PFSK-1 (cell line): ENCODE data around the gene RASAL3.

Experiments used
- FOXP2 ChIP-seq: optimal IDR thresholded peaks from 2 replicates; pipeline ENCODE3; 2011; ENCODE audit warnings: borderline replicate concordance, control low read depth, inconsistent platforms; ENCODE audit not compliant: insufficient read depth; ENCODE audit errors: extremely low read length, extremely low read depth
- POLR2AphosphoS5 ChIP-seq: IDR thresholded peaks from 2 replicates; pipeline ENCODE4 v1.6.1; 2012; ENCODE audit warnings: low read depth, mild to moderate bottlenecking, control low read depth, low read length, moderate library complexity
- SIN3A ChIP-seq: IDR thresholded peaks from 2 replicates; pipeline ENCODE4 v1.6.1; 2012; ENCODE audit warnings: mild to moderate bottlenecking, low read length, moderate library complexity, borderline replicate concordance; ENCODE audit not compliant: insufficient read depth
- TAF1 ChIP-seq: IDR thresholded peaks from 2 replicates; pipeline ENCODE4 v1.6.1; 2012; ENCODE audit warnings: low read length, control low read depth, borderline replicate concordance; ENCODE audit not compliant: insufficient read depth
- TF ChIP-seq, protein P1 (sequence below), 2 experiments: IDR thresholded peaks; 2 replicates each; pipeline versions ENCODE4 v1.6.1 to v1.8.0; 2011 to 2012; ENCODE audit warnings: low read depth in 2 of 2, low read length in 2 of 2, control low read depth in 1 of 2, inconsistent platforms in 1 of 2, mild to moderate bottlenecking in 1 of 2, moderate library complexity in 1 of 2; ENCODE audit not compliant: insufficient read depth in 1 of 2

RASAL3 gene

DNA sequence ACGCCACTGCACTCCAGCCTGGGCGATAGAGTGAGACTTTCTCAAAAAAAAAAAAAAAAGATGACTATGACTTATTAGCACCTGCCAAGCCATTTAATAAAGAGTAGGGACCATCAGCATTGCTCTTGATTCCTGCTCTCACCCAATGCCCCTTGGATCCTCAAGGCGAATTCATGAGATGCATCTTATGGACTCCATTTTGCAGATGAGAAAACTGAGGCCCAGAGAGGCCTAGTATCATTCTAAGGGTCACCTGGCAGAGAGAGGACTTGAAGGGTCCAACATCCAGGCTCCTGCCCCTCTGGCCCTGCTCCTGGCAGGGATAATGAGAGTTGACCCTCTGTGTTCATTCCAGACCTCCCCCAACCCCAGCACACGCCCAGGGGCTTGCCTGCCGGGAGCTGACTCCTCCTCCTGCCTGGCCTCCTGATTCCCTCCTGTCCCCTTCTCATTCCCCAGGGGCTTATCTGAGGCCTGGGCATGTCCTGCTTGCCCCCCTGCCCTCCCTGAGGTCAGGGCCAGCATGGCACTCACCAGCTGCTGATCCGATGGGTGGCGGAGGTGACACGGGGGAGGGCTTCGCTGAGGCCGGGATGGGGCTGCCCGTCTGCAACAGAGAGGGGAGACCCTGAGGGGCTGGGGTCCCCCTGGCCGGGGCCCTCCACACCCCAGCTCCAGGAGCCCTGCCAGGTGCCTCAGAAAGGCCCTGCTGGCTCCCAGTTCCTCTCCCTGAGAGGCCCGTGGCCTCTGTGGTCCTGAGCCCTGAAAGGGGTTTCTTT is 22.0 kb downstream of the RASAL3 start:
- TF ChIP-seq, protein P1, sequence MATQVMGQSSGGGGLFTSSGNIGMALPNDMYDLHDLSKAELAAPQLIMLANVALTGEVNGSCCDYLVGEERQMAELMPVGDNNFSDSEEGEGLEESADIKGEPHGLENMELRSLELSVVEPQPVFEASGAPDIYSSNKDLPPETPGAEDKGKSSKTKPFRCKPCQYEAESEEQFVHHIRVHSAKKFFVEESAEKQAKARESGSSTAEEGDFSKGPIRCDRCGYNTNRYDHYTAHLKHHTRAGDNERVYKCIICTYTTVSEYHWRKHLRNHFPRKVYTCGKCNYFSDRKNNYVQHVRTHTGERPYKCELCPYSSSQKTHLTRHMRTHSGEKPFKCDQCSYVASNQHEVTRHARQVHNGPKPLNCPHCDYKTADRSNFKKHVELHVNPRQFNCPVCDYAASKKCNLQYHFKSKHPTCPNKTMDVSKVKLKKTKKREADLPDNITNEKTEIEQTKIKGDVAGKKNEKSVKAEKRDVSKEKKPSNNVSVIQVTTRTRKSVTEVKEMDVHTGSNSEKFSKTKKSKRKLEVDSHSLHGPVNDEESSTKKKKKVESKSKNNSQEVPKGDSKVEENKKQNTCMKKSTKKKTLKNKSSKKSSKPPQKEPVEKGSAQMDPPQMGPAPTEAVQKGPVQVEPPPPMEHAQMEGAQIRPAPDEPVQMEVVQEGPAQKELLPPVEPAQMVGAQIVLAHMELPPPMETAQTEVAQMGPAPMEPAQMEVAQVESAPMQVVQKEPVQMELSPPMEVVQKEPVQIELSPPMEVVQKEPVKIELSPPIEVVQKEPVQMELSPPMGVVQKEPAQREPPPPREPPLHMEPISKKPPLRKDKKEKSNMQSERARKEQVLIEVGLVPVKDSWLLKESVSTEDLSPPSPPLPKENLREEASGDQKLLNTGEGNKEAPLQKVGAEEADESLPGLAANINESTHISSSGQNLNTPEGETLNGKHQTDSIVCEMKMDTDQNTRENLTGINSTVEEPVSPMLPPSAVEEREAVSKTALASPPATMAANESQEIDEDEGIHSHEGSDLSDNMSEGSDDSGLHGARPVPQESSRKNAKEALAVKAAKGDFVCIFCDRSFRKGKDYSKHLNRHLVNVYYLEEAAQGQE (IDR thresholded peaks at IDR 0.05; ENCODE audit: insufficient read depth in 1 of 2, low read depth in 2 of 2, low read length in 2 of 2): no peak
- TF ChIP-seq FOXP2: no peak
- TF ChIP-seq POLR2AphosphoS5: no peak
- TF ChIP-seq TAF1: no peak
- TF ChIP-seq SIN3A: no peak

DNA sequence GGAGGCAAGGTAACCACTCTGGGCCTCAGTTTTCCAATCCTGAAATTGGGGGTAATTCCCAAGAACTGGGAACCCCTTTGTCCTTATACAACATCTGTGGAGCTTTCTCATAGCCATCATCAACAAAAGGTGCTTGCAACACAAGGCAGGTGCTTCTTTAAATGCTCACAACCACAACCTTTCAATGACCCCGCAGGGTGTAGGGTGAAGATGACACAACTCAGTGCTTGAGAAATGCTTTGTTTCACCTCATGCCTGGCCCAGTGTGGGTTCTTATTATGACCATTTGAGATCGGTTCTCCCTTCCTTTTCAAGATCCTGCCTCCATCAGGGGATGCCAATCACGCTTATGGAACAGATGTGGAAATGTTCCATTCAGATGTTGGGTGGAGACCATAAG is 23.0 kb downstream of the RASAL3 start:
- TF ChIP-seq, protein P1 (IDR thresholded peaks at IDR 0.05; ENCODE audit: insufficient read depth in 1 of 2, low read depth in 2 of 2, low read length in 2 of 2): no peak
- no peak for TF ChIP-seq POLR2AphosphoS5
- no peak for TF ChIP-seq SIN3A
- TF ChIP-seq FOXP2: no peak
- TF ChIP-seq TAF1: no peak

DNA sequence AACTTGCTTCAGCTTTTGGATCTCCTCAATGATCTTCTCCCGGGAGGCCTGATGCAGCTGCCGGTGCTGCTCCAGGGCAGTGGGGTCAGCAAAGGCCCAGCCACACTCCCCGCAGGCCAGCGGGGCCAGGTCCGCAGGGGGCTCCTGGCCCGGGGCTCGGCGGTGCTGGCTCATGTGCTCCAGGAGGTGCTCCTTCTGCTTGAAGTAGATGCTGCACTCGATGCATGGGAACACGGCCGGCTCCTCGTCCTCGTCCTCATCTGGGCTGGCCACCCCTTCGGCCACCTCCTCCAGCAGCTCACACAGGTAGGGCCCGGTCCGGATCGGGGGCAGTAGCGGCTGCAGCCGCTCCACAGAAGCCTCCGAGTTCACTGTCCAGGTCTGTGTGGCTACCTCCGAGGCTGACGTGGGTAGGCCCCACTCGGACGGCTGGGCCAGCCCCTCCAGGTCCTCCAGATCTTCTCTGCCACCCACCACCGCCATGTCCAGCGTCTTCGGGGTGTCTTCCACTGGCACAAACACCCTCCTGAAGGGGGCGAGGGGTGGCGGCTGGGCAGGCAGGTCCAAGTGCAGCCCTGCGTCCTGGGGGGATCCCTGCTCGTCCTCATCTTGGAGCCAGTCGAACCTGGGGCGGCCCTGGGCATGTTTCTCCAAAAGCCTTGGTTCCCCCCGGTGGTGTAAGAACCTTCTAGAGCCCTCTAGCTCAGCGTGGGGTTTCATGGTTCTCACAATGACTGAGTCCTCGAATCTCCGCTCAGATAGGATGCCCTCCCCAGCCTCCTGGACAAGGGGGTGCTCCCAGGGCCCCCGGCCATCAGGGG is 24.3 kb downstream of the RASAL3 start:
- no peak for TF ChIP-seq TAF1
- TF ChIP-seq SIN3A: no peak
- TF ChIP-seq POLR2AphosphoS5: no peak
- TF ChIP-seq, protein P1 (IDR thresholded peaks at IDR 0.05; ENCODE audit: insufficient read depth in 1 of 2, low read depth in 2 of 2, low read length in 2 of 2): no peak
- TF ChIP-seq FOXP2: no peak

DNA sequence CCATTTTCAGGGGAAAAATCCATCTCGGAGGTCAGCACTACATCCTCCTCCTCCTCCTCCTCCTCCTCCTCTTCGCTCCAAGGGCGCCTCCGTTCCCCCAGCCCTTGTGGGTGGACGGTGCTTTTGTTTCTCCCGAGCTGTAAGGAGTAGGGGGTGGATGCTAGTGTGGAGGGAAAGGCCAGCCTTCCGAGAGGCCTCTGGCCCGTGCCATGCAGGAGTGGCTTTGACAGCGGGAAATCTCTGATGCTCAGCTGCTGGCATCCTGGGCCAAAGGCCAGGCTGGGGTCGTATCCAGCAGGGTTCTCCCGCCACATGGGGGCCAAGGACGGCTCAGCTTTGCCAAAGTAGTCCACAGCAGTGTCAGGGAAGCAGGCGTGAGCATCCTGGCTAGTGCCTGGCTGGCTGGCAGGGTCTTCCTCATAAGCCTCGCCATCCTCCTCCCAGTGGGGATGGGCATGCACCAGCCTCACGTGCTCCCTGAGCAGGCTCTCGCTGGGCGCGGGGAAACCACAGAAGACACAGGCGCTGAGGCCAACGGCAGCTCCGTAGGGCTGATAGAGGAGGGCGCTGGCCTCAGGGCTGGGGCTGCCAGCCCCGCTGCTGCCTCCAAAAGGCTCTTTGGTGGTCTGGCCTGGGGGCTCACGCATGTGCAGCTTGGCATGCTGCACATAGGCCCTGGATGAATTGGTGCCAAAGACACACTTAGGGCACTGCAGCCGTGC is 25.1 kb downstream of the RASAL3 start:
- TF ChIP-seq SIN3A: no peak
- no peak for TF ChIP-seq TAF1
- TF ChIP-seq, protein P1 (IDR thresholded peaks at IDR 0.05; ENCODE audit: insufficient read depth in 1 of 2, low read depth in 2 of 2, low read length in 2 of 2): no peak
